HG03342 (cell line): ENCODE measurements around the gene GIT1.

Experiments used
- ATAC-seq: cut with Tn5 transposase; IDR thresholded peaks from one replicate; pipeline ENCODE4 v1.9.1; 2021; ENCODE audit warnings: mild to moderate bottlenecking, moderate library complexity; ENCODE audit not compliant: unreplicated experiment

Gene GIT1

GRCh38 chr17:29533976-29534375 lies 55.5 kb downstream of the GIT1 start:
- no peak for ATAC-seq

GRCh38 chr17:29526322-29526721 lies 63.1 kb downstream of the GIT1 start:
- no peak for ATAC-seq

DNA sequence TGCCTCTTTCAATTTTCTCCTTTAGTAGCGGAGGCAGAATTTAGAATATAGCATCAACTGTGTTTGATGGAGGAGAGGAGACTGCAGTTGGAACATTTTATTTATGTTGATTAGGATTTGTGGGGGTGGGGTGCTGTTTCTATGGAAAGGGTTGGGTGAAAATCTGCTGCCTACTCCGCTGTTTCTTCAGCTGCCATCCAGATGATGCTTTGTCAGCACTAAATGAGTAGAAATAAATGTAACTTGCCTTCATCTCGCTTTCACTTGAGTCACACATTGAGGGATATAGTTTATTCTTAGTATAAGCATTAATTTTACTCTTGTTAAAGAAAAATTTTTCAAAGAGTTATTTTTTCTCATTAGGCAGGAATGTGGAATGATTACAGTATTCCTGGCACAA lies 64.8 kb downstream of the GIT1 start:
- ATAC-seq: no peak
